Neural cell (in vitro differentiated cells): ENCODE data around the gene IDI1. TPM values are rescaled to one million over a fixed set of nuclear protein-coding genes. Genes with fewer than 3 reads are reported as not detected.

Experiments
- H2AFZ ChIP-seq: fragments of 200-600, 300-800 bp; sonication (generic), shearing (Covaris generic); 2 replicates; pipeline ENCODE4 v1.6.0; 2014; ENCODE audit warnings: low read depth, mild to moderate bottlenecking, antibody characterized with exemption, low read length, moderate library complexity
- H3F3A ChIP-seq: fragments of 200-600 bp; shearing (Covaris generic); 2 replicates; pipeline ENCODE4 v1.6.1; 2016; ENCODE audit warnings: mild to moderate bottlenecking, moderate library complexity, mixed read lengths, antibody characterized with exemption, low read length; ENCODE audit not compliant: insufficient read depth, poor library complexity, severe bottlenecking
- H3K27ac ChIP-seq: fragments of 200-600, 300-800 bp; sonication (generic), shearing (Covaris generic); 2 replicates; pipeline ENCODE4 v1.5.1; 2014; ENCODE audit warnings: mild to moderate bottlenecking, low read length, moderate library complexity
- H3K27me3 ChIP-seq: fragments of 300-800, 200-600 bp; sonication (generic), shearing (Covaris generic); 2 replicates; pipeline ENCODE4 v1.6.0; 2014; ENCODE audit warnings: mild to moderate bottlenecking, low read depth, low read length, moderate library complexity; ENCODE audit not compliant: insufficient read depth
- H3K36me3 ChIP-seq: fragments of 300-800, 200-600 bp; sonication (generic), shearing (Covaris generic); 2 replicates; pipeline ENCODE4 v1.5.1; 2014; ENCODE audit warnings: mild to moderate bottlenecking, antibody characterized with exemption, low read length, moderate library complexity; ENCODE audit not compliant: insufficient read depth
- H3K4me2 ChIP-seq: fragments of 300-800, 200-600 bp; sonication (generic), shearing (Covaris generic); 2 replicates; pipeline ENCODE4 v1.6.0; 2014; ENCODE audit warnings: mild to moderate bottlenecking, low read length
- H3K4me3 ChIP-seq: fragments of 300-800, 200-600 bp; sonication (generic), shearing (Covaris generic); 2 replicates; pipeline ENCODE4 v1.5.1; 2014; ENCODE audit warnings: mild to moderate bottlenecking, low read length, moderate library complexity
- H3K79me2 ChIP-seq: fragments of 200-600 bp; shearing (Covaris generic); replicated peaks from 2 replicates; pipeline ENCODE4 v1.6.0; 2014; ENCODE audit warnings: mild to moderate bottlenecking, low read length, moderate library complexity; ENCODE audit not compliant: insufficient read depth
- H3K9ac ChIP-seq: fragments of 300-800, 200-600 bp; sonication (generic), shearing (Covaris generic); 2 replicates; pipeline ENCODE4 v1.6.1; 2016; ENCODE audit warnings: mild to moderate bottlenecking, low read length, mixed read lengths
- H3K9me2 ChIP-seq: fragments of 200-600 bp; shearing (Covaris generic); 2 replicates; pipeline ENCODE4 v1.6.1; 2016; ENCODE audit warnings: mild to moderate bottlenecking, low read length, mixed read lengths; ENCODE audit not compliant: insufficient read depth
- H3K9me3 ChIP-seq: fragments of 200-600, 300-800 bp; sonication (generic), shearing (Covaris generic); 2 replicates; pipeline ENCODE4 v1.6.1; 2016; ENCODE audit warnings: mild to moderate bottlenecking, mixed run types, low read length, moderate library complexity, mixed read lengths
- H4K20me1 ChIP-seq: fragments of 200-600 bp; shearing (Covaris generic); 2 replicates; pipeline ENCODE4 v1.6.1; 2016; ENCODE audit warnings: mild to moderate bottlenecking, mixed run types; ENCODE audit not compliant: insufficient read depth
- EP300 ChIP-seq: fragments of 450-650 bp; conservative IDR thresholded peaks from 2 replicates; pipeline ENCODE4 v1.6.1; 2014; ENCODE audit warnings: antibody characterized with exemption, mild to moderate bottlenecking, moderate library complexity; ENCODE audit not compliant: poor library complexity, severe bottlenecking
- EZH2 ChIP-seq: fragments of 200-600, 300-800 bp; shearing (Covaris generic), sonication (generic); IDR thresholded peaks from 2 replicates; pipeline ENCODE4 v1.6.1; 2014; ENCODE audit warnings: antibody characterized with exemption, low read length, borderline replicate concordance, mild to moderate bottlenecking; ENCODE audit not compliant: insufficient read depth, poor library complexity, severe bottlenecking
- MXI1 ChIP-seq: fragments of 450-650 bp; conservative IDR thresholded peaks from 2 replicates; pipeline ENCODE4 v1.6.1; 2014; ENCODE audit warnings: antibody characterized with exemption, mild to moderate bottlenecking; ENCODE audit not compliant: poor library complexity, severe bottlenecking
- POLR2AphosphoS5 ChIP-seq: IDR thresholded peaks from 2 replicates; pipeline ENCODE4 v1.6.1; 2012
- RAD21 ChIP-seq: fragments of 450-650 bp; conservative IDR thresholded peaks from 2 replicates; pipeline ENCODE4 v1.6.1; 2014; ENCODE audit warnings: antibody characterized with exemption, mild to moderate bottlenecking, moderate library complexity
- SMC3 ChIP-seq: fragments of 450-650 bp; conservative IDR thresholded peaks from 2 replicates; pipeline ENCODE4 v1.6.1; 2014; ENCODE audit warnings: antibody characterized with exemption, mild to moderate bottlenecking, moderate library complexity; ENCODE audit not compliant: poor library complexity
- TAF1 ChIP-seq: IDR thresholded peaks from 2 replicates; pipeline ENCODE4 v1.6.1; 2012; ENCODE audit warnings: low read depth
- polyA plus RNA-seq: library from polyadenylated mRNA; depleted of rRNA; stranded (reverse); fragments of >200 nt; gene quantifications from 2 replicates; pipeline ENCODE4 v1.2.3, GENCODE V29; 2014
- TF ChIP-seq, protein P1 (sequence below): fragments of 450-650 bp; IDR thresholded peaks from 2 replicates; pipeline ENCODE4 v1.5.1; 2014; ENCODE audit warnings: antibody characterized with exemption, mild to moderate bottlenecking, moderate library complexity; ENCODE audit not compliant: poor library complexity, severe bottlenecking
- TF ChIP-seq, protein P2 (sequence below): IDR thresholded peaks from 2 replicates; pipeline ENCODE4 v1.6.1; 2012; ENCODE audit warnings: borderline replicate concordance

IDI1 gene
- polyA plus RNA-seq, 1 donor from 2014 or later = 307 TPM

GRCh38 chr10:1020958-1021357 lies 28.0 kb downstream of the IDI1 start:
- Histone ChIP-seq H3K9me3 (no peaks in the 10 kb centered on the region), H3K4me2 (no peak overlapping the region), H3K4me3 (no peak overlapping the region), H3K27me3 (no peaks in the 10 kb centered on the region), H3K9me2 (no peaks in the 10 kb centered on the region), H3K79me2 (no peaks in the 10 kb centered on the region), H2AFZ (no peak overlapping the region), H3K36me3 (no peaks in the 10 kb centered on the region), H3K9ac (no peak overlapping the region), H3K27ac (no peak overlapping the region), H4K20me1 (no peaks in the 10 kb centered on the region), H3F3A (no peaks in the 10 kb centered on the region)
- TF ChIP-seq EZH2 = no peak
- TF ChIP-seq POLR2AphosphoS5 = no peak
- TF ChIP-seq EP300 = no peak
- no peak for TF ChIP-seq TAF1
- TF ChIP-seq, protein P1, sequence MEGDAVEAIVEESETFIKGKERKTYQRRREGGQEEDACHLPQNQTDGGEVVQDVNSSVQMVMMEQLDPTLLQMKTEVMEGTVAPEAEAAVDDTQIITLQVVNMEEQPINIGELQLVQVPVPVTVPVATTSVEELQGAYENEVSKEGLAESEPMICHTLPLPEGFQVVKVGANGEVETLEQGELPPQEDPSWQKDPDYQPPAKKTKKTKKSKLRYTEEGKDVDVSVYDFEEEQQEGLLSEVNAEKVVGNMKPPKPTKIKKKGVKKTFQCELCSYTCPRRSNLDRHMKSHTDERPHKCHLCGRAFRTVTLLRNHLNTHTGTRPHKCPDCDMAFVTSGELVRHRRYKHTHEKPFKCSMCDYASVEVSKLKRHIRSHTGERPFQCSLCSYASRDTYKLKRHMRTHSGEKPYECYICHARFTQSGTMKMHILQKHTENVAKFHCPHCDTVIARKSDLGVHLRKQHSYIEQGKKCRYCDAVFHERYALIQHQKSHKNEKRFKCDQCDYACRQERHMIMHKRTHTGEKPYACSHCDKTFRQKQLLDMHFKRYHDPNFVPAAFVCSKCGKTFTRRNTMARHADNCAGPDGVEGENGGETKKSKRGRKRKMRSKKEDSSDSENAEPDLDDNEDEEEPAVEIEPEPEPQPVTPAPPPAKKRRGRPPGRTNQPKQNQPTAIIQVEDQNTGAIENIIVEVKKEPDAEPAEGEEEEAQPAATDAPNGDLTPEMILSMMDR = no peak
- TF ChIP-seq SMC3 = no peak

GRCh38 chr10:1020460-1020859 lies 28.5 kb downstream of the IDI1 start:
- Histone ChIP-seq H2AFZ (no peak overlapping the region), H3K27ac (no peak overlapping the region)

More at GRCh38 chr10:1020460-1020859, 28.5 kb downstream of the IDI1 start:
- Histone ChIP-seq H3K4me3 (no peak overlapping the region), H3K4me2 (no peak overlapping the region), H3K27me3 (no peaks in the 10 kb centered on the region), H3K36me3 (no peaks in the 10 kb centered on the region), H3K9me3 (no peaks in the 10 kb centered on the region), H3F3A (no peaks in the 10 kb centered on the region), H3K9ac (no peak overlapping the region), H4K20me1 (no peaks in the 10 kb centered on the region), H3K79me2 (no peaks in the 10 kb centered on the region), H3K9me2 (no peaks in the 10 kb centered on the region)
- no peak for TF ChIP-seq EZH2
- TF ChIP-seq, protein P2, sequence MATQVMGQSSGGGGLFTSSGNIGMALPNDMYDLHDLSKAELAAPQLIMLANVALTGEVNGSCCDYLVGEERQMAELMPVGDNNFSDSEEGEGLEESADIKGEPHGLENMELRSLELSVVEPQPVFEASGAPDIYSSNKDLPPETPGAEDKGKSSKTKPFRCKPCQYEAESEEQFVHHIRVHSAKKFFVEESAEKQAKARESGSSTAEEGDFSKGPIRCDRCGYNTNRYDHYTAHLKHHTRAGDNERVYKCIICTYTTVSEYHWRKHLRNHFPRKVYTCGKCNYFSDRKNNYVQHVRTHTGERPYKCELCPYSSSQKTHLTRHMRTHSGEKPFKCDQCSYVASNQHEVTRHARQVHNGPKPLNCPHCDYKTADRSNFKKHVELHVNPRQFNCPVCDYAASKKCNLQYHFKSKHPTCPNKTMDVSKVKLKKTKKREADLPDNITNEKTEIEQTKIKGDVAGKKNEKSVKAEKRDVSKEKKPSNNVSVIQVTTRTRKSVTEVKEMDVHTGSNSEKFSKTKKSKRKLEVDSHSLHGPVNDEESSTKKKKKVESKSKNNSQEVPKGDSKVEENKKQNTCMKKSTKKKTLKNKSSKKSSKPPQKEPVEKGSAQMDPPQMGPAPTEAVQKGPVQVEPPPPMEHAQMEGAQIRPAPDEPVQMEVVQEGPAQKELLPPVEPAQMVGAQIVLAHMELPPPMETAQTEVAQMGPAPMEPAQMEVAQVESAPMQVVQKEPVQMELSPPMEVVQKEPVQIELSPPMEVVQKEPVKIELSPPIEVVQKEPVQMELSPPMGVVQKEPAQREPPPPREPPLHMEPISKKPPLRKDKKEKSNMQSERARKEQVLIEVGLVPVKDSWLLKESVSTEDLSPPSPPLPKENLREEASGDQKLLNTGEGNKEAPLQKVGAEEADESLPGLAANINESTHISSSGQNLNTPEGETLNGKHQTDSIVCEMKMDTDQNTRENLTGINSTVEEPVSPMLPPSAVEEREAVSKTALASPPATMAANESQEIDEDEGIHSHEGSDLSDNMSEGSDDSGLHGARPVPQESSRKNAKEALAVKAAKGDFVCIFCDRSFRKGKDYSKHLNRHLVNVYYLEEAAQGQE = no peak
- TF ChIP-seq RAD21 = no peak
- TF ChIP-seq, protein P1 = no peak
- TF ChIP-seq POLR2AphosphoS5 = no peak
- no peak for TF ChIP-seq TAF1
- TF ChIP-seq SMC3 = no peak
- no peak for TF ChIP-seq MXI1
- TF ChIP-seq EP300 = no peak
